ENCODE data around the gene PTGS1.

- no peak for TF ChIP-seq CTCF (IDR thresholded peaks at IDR 0.05)
- no peak for TF ChIP-seq POLR2AphosphoS5 (IDR thresholded peaks at IDR 0.05)
Observed at GRCh38 chr9:122325124-122325523, 45.7 kb upstream of the PTGS1 start.

Data from upper lobe of left lung (tissue), 4 donors.